ENCODE measurements around the gene KIAA0513.

- no peak for TF ChIP-seq EZH2 (IDR thresholded peaks at IDR 0.05; ENCODE audit: insufficient read depth, poor library complexity, severe bottlenecking)
- TF ChIP-seq EZH2phosphoT487 (IDR thresholded peaks at IDR 0.05; ENCODE audit: insufficient read depth, low read depth): no peak
These were observed 1.6 kb upstream of the KIAA0513 start for GRCh38 chr16:85025781-85026653.

Data from GM23248 (cell line).